HG03354 (cell line): ENCODE data around the gene CARD14.

Experiments used
- ATAC-seq: cut with Tn5 transposase; IDR thresholded peaks from one replicate; pipeline ENCODE4 v1.9.1; 2021; ENCODE audit warnings: mild to moderate bottlenecking; ENCODE audit not compliant: unreplicated experiment, poor library complexity, severe bottlenecking

Gene CARD14

DNA sequence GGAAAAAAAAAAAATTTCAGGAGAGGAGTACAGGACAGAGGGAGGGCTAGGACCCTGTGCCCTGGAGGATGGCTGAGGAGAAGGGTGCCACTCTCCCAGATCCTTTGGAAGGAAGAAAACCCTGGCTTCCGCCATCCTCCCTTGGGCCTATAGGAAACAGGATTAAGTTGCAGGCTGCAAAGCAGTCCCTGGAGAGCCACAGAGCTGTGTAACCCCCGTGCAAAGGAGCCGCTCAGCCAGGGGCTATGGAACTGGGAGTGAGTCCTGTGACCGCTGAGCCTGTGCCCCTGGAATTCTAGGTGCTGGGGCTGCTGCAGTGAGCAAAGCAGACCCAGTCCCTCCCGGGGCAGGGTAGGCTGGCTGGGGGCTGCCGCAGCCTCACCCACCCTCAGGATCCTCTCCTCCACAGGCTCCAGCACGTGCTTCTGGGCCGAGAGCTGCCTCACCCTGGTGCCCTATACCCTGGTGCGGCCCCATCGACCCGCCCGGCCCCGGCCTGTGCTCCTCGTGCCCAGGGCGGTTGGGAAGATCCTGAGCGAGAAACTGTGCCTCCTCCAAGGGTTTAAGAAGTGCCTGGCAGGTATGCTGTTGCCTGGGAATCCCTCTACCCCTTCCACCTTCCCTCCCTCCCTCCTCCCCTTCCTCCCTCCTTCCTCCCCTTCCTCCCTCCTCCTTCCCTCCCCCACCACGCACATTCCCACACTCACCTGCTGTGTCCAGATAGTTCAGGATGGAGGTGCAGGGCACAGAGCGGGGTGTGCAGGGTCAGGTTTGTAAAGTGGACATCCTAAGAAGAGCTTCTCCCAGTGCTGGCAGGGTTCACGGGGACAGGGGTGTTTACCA is 35.0 kb downstream of the CARD14 start:
- no peak for ATAC-seq

GRCh38 chr17:80205811-80206210 is 36.0 kb downstream of the CARD14 start:
- no peak for ATAC-seq

GRCh38 chr17:80208050-80208449 is 38.2 kb downstream of the CARD14 start:
- no peak for ATAC-seq

- no peak for ATAC-seq
These were observed 39.9 kb downstream of the CARD14 start for GRCh38 chr17:80209765-80210164.

- ATAC-seq, result no peak
These were observed 40.7 kb downstream of the CARD14 start for GRCh38 chr17:80210348-80211108.

DNA sequence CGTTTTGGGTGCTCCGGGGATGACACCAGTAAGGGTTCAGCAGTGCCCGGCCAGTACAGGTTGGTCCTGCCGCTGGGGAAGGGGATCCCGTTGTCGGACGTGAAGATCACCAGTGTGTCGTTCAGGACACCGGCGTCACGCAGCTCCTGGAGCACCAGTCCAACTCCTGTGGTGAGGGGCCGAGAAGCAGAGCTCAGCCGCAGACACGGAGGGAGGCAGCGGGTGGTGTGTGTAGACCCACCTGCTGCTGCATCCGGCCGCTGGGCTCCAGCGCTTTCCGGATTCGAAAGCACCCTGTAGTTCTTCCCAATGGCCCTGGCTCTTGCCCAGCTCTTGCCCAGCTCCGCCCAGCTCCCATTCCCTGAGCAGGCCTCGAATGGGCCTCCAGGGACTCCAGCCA is 42.3 kb downstream of the CARD14 start:
- no peak for ATAC-seq

DNA sequence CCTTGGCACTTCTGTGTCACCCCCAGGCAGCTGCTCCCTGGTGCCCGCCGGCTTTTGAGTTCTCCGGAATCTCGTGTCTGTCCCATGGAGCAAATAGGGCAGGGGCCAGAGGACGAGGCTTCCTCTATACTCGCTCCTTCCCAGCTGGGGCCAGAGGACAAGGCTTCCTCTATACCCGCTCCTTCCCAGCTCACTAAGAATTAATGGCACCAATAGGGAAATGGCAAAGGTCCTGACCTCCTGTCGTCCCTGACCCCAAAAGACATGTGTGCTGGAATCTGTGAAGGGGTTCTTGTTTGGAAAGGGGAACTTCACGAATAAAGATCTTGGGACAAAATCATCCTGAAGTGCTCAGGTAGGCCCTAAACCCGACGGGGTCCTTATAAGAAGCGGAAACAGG is 42.7 kb downstream of the CARD14 start:
- ATAC-seq, result no peak

- no peak for ATAC-seq
These were observed 43.3 kb downstream of the CARD14 start for GRCh38 chr17:80212962-80213642.

DNA sequence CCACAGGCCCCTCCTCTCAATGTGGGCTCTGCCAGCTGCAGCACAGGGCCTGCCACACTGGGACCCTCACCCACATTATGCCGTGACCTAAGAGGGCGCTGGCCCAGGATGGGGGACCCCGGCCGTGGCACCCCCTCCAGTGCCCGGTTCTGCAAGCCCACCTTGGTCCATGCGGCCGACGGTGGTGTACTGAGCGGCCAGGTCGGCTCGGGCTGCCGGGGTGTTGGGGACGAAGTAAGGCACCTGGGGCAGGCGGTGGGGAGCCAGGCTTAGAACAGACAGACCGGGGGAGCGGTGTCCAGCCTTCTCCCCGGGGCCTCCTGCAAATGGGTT is 43.8 kb downstream of the CARD14 start:
- ATAC-seq, result no peak

GRCh38 chr17:80214012-80214877 is 44.4 kb downstream of the CARD14 start:
- ATAC-seq, result no peak

GRCh38 chr17:80214878-80215210 is 45.0 kb downstream of the CARD14 start:
- no peak for ATAC-seq

GRCh38 chr17:80216473-80217456 is 46.9 kb downstream of the CARD14 start:
- ATAC-seq, result no peak

- ATAC-seq, result no peak
These were observed 48.0 kb downstream of the CARD14 start for GRCh38 chr17:80217703-80218362.

- ATAC-seq, result no peak
These were observed 48.6 kb downstream of the CARD14 start for GRCh38 chr17:80218391-80218790.

DNA sequence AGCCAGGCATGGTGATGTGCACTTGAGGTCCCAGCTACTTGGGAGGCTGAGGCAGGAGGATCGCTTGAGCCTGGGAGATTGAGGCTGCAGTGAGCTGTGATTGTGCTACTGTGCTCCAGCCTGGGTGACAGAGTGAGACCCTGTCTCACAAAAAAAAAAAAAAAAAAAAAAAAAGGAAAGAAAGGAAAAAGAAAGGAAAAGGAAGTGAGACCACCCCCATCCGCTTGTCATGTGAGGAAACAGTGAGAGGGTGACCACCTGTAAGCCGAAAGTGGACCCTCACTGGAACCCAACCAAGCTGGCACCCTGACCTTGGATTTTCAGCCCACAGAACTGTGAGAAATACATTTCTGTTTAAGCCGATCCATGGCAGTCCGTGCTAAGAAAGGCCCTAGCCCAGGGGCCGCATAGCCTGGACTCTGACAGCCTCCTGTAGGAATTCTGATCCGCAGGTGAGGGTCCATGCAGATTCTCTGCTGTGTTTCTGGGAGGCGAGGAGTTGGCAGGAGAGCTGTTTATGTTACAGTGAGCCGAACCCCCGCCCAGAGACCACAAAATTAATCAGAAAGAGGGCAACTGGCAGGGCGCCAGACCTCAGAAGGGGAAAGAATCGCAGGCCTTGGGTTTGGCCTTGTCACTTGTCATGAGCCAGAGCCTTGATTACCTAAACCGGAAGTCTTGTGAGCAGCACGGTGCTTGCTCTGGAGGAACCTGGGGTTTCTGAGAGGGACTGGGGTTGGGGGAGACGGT is 49.4 kb downstream of the CARD14 start:
- peak; percentile 65 for ATAC-seq

GRCh38 chr17:80219763-80220053 is 49.9 kb downstream of the CARD14 start:
- ATAC-seq, result peak; percentile 31

GRCh38 chr17:80220054-80220735 is 50.4 kb downstream of the CARD14 start, which contains the start of the genes SGSH and SLC26A11:
SGSH (minus strand) TSS chr17:80220333; CDS start chr17:80220313, 20 bp downstream.
SLC26A11 (plus strand) TSS chr17:80220427; CDS start chr17:80221561, 1,134 bp downstream.
- peak; percentile 44 for ATAC-seq
